ENCODE results near the gene SQSTM1. TPM values are rescaled to one million over a fixed set of nuclear protein-coding genes. Genes with fewer than 3 reads are reported as not detected.
A peak's percentile ranks its signal among the peaks of the same experiment; 100 is the strongest.

The SQSTM1 gene
- total RNA-seq, 3 donors from 2014 or later (not counting 1 experiment from before 2014, with no cell fraction given), result 474 to 707 (median 657) TPM

DNA sequence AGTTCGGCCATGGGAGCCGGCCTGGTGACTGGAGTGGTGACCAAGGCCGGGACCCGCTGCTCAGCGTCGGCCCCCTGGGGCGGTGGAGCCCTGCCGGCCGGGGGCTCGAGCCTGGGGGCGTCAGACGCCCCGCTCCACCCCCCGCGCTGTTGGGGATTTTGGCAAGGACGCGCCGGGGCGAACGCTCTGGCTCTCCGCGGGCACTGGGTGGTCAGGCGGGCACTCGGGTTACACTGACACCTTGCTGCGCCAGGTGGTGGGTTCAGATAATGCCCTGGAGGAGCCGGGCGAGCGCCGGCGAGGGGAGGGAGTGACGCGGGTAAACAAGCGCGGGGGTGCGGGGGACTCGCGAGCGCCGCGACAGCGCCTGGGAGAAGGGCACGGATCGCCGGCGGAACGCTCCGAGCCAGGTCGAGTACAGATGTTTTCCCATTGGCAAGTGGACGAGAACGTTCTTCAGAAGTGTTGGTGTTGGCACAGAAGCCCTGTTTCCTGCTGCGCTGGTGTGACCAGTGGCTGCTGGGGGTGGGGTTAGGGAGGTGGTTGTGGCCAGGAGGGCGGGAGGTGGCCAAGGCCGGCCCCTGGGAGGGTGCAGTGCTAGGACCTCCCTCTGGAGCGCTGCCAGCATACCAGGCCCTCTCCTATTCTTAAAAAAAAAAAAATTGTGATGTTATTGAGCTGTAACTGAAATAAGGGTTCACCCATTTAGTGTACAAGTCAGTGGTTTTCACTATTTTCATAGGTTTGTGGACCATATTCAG lies 773 bp downstream of the SQSTM1 start:
- intact Hi-C loops (cut with micrococcal nuclease), result loop anchor here (1.0 to 2.0 kb wide), 2 partner anchors 15 kb away; partner anchors contain the start of gene MGAT4B
- Histone ChIP-seq H3K27me3 (ENCODE audit: control insufficient read depth, insufficient read depth, low read length) (no peaks in the 10 kb centered on the region), H3K27ac (ENCODE audit: low read length) (peak overlapping the region; percentile 100), H3K4me3 (ENCODE audit: low read length) (peak overlapping the region; percentile 96), H3K4me1 (ENCODE audit: control insufficient read depth, insufficient read depth, low read length) (peaks cover 61% of the 10 kb centered on the region), H3K36me3 (ENCODE audit: control insufficient read depth, insufficient read depth, low read length) (peaks cover 32% of the 10 kb centered on the region), H3K9me3 (ENCODE audit: control insufficient read depth, insufficient read depth, low read length) (no peaks in the 10 kb centered on the region)
- H3K36me3 Mint-ChIP-seq, result peaks cover 7% of the 10 kb centered on the region
- WGBS (ENCODE audit: insufficient coverage), result under 1% methylated on average over 51 of the region's 54 CpGs
- DNase-seq (peak; percentile 91 to 94), ATAC-seq (peak; percentile 55 to 82 (median 66))
- H3K27me3 Mint-ChIP-seq (ENCODE audit: low read depth in 2 of 2), result no peaks in the 10 kb centered on the region
- peak overlapping the region; percentile 96 for H3K4me3 Mint-ChIP-seq
- no peaks in the 10 kb centered on the region for H3K9me3 Mint-ChIP-seq
- H3K4me1 Mint-ChIP-seq, result peaks cover 38 to 63% of the 10 kb centered on the region in 2 donors
- TF ChIP-seq, protein P1, sequence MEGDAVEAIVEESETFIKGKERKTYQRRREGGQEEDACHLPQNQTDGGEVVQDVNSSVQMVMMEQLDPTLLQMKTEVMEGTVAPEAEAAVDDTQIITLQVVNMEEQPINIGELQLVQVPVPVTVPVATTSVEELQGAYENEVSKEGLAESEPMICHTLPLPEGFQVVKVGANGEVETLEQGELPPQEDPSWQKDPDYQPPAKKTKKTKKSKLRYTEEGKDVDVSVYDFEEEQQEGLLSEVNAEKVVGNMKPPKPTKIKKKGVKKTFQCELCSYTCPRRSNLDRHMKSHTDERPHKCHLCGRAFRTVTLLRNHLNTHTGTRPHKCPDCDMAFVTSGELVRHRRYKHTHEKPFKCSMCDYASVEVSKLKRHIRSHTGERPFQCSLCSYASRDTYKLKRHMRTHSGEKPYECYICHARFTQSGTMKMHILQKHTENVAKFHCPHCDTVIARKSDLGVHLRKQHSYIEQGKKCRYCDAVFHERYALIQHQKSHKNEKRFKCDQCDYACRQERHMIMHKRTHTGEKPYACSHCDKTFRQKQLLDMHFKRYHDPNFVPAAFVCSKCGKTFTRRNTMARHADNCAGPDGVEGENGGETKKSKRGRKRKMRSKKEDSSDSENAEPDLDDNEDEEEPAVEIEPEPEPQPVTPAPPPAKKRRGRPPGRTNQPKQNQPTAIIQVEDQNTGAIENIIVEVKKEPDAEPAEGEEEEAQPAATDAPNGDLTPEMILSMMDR (IDR thresholded peaks at IDR 0.05), result no peak
- peak overlapping the region; percentile 97 to 98 for H3K27ac Mint-ChIP-seq

DNA sequence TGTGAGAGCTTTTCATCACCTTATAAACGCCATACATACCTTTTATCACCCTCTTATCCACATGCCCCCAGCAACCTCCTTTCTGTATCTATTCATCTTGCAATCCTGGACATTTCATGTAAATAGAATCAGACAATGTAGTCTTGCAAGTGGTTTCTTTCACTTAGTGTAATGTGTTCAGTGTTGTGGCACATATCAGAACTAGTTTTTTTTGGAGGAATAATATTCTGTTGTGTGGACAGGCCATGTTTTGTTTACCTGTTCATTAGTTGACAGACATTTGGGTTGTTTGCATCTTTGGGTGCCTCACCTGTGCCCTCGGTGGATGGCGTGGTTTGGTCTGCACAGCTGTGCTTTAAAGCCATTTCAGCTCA lies 1.3 kb downstream of the SQSTM1 start:
- DNase-seq, result no peak
- no peak for ATAC-seq
- H3K4me3 Mint-ChIP-seq, result peak overlapping the region; percentile 96
- H3K27ac Mint-ChIP-seq, result peak overlapping the region; percentile 97 to 98
- TF ChIP-seq, protein P1 (IDR thresholded peaks at IDR 0.05), result no peak
- H3K9me3 Mint-ChIP-seq, result no peaks in the 10 kb centered on the region
- no peaks in the 10 kb centered on the region for H3K27me3 Mint-ChIP-seq (ENCODE audit: low read depth in 2 of 2)
- H3K36me3 Mint-ChIP-seq, result peaks cover 7% of the 10 kb centered on the region
- Histone ChIP-seq H3K27me3 (ENCODE audit: control insufficient read depth, insufficient read depth, low read length) (no peaks in the 10 kb centered on the region), H3K4me3 (ENCODE audit: low read length) (peak overlapping the region; percentile 96), H3K27ac (ENCODE audit: low read length) (peak overlapping the region; percentile 100), H3K9me3 (ENCODE audit: control insufficient read depth, insufficient read depth, low read length) (no peaks in the 10 kb centered on the region), H3K4me1 (ENCODE audit: control insufficient read depth, insufficient read depth, low read length) (peaks cover 58% of the 10 kb centered on the region), H3K36me3 (ENCODE audit: control insufficient read depth, insufficient read depth, low read length) (peaks cover 36% of the 10 kb centered on the region)
- peaks cover 43 to 67% of the 10 kb centered on the region in 2 donors for H3K4me1 Mint-ChIP-seq
- intact Hi-C loops (cut with micrococcal nuclease), result no loop called here
- 70% methylated on average over 3 of the region's 3 CpGs for whole genome bisulfite sequencing (ENCODE audit: insufficient coverage)

DNA sequence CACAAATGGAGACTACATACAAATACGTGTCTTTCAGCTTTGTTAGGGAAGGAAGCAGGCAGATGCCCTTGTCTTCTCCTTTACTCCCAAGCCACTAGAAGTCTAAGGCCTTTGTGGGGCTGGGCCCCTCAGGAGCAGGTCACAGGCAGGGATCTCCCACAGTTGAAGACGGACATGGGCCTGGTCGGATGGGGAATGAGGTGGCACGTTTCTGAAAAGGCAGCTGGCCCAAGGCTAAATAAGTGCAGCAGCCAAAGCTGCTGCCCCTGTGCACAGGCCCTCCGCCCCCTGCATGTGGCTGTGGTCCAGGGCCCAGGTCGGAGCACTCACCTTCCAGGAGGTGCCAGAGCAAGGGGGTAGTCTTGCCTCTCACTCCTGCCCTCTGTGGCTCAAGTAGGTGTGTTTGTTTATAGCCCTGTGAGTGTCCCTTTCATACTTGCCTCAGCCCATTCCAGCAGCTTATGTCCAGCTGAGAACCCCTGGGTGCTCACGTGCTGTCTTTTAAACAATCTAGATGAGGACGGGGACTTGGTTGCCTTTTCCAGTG lies 1.8 kb downstream of the SQSTM1 start:
- no peaks in the 10 kb centered on the region for H3K27me3 ChIP-seq (ENCODE audit: control insufficient read depth, insufficient read depth, low read length)
- intact Hi-C loops (cut with micrococcal nuclease), result no loop called here
- H3K4me3 ChIP-seq (ENCODE audit: low read length), result no peak overlapping the region
- H3K9me3 ChIP-seq (ENCODE audit: control insufficient read depth, insufficient read depth, low read length), result no peaks in the 10 kb centered on the region
- DNase-seq (peak in 1 of 2 donors; percentile 27), ATAC-seq (no peak)
- H3K27ac ChIP-seq (ENCODE audit: low read length), result no peak overlapping the region
- Mint-ChIP-seq H3K36me3 (peaks cover 7% of the 10 kb centered on the region), H3K27ac (peak overlapping the region; percentile 97 to 98), H3K9me3 (no peaks in the 10 kb centered on the region), H3K4me1 (peaks cover 46 to 69% of the 10 kb centered on the region in 2 donors), H3K4me3 (peak overlapping the region; percentile 96), H3K27me3 (ENCODE audit: low read depth in 2 of 2) (no peaks in the 10 kb centered on the region)
- 88% methylated on average over 8 of the region's 8 CpGs for WGBS (ENCODE audit: insufficient coverage)
- H3K36me3 ChIP-seq (ENCODE audit: control insufficient read depth, insufficient read depth, low read length), result peaks cover 38% of the 10 kb centered on the region
- H3K4me1 ChIP-seq (ENCODE audit: control insufficient read depth, insufficient read depth, low read length), result peaks cover 57% of the 10 kb centered on the region
- TF ChIP-seq, protein P1 (IDR thresholded peaks at IDR 0.05), result no peak
